Fibroblast of mammary gland (primary cell): ENCODE data around the gene MYL6.
A peak's percentile ranks its signal among the peaks of the same experiment; 100 is the strongest.

Source experiments
- DNase-seq: peaks from one replicate; pipeline ENCODE4 v3.0.0-alpha.2; 2010; ENCODE audit warnings: low read depth
- H3K4me3 ChIP-seq: 2 replicates; pipeline ENCODE4 v1.5.1; 2011; ENCODE audit warnings: low read depth, mild to moderate bottlenecking, low read length, moderate library complexity; ENCODE audit not compliant: control insufficient read depth
- CTCF ChIP-seq: conservative IDR thresholded peaks from 2 replicates; pipeline ENCODE4 v1.5.1; 2011; ENCODE audit warnings: low read depth, low read length, inconsistent platforms; ENCODE audit not compliant: control insufficient read depth, insufficient read depth

MYL6 gene

GRCh38 chr12:56143217-56143616 is 14.9 kb upstream of the MYL6 start:
- no peak for TF ChIP-seq CTCF
- DNase-seq, result no peak
- H3K4me3 ChIP-seq, result no peak overlapping the region

- TF ChIP-seq CTCF, result no peak
These were observed 14.3 kb upstream of the MYL6 start for GRCh38 chr12:56143870-56144269.

GRCh38 chr12:56145217-56145616 is 12.9 kb upstream of the MYL6 start:
- no peak for TF ChIP-seq CTCF
- DNase-seq, result no peak
- H3K4me3 ChIP-seq, result no peak overlapping the region

More at GRCh38 chr12:56143870-56144269, 14.3 kb upstream of the MYL6 start:
- DNase-seq, result no peak
- H3K4me3 ChIP-seq, result no peak overlapping the region

GRCh38 chr12:56146492-56147460 is 11.4 kb upstream of the MYL6 start:
- H3K4me3 ChIP-seq, result no peak overlapping the region
- TF ChIP-seq CTCF, result no peak
- peak; percentile 55 for DNase-seq

GRCh38 chr12:56150563-56150962 is 7.6 kb upstream of the MYL6 start:
- peak; percentile 61 for DNase-seq
- H3K4me3 ChIP-seq, result no peak overlapping the region
- TF ChIP-seq CTCF, result no peak

- peak overlapping the region; percentile 81 for H3K4me3 ChIP-seq
- DNase-seq, result peak; percentile 24
- TF ChIP-seq CTCF, result peak; percentile 43
These were observed 6.5 kb upstream of the MYL6 start for GRCh38 chr12:56151672-56152131.
